Limb (tissue), 2 donors: ENCODE measurements around the gene MAGI2.
A peak's percentile ranks its signal among the peaks of the same experiment; 100 is the strongest.

Experiments used
- DNase-seq, 2 donors: peaks; one replicate each; pipeline ENCODE4 v3.0.0-alpha.2; 2016; ENCODE audit errors: extremely low spot score in 2 of 2

Gene MAGI2

GRCh38 chr7:79272066-79272669 is 181.3 kb downstream of the MAGI2 start:
- DNase-seq = peak in 1 of 2 donors; percentile 61

DNA sequence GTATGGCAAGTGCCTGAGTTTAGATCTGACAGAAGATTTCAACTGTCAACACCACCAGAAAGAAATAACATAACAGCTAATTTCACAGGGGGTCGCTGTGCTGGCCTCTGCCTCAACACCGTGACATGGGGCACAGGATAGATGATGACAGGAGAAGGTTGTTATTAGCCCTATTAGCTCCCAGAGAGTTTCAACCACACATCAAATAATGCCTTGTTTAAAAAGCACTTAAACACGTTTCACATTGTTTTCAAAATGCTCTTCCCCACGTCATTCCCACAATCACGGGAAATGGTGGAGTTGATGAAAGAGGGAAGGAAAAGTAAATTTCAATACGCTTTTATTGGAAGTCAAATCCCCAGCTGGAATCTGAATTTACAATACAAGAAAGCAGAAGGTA is 184.7 kb downstream of the MAGI2 start:
- no peak for DNase-seq

GRCh38 chr7:79258826-79259225 is 194.6 kb downstream of the MAGI2 start:
- DNase-seq = no peak

DNA sequence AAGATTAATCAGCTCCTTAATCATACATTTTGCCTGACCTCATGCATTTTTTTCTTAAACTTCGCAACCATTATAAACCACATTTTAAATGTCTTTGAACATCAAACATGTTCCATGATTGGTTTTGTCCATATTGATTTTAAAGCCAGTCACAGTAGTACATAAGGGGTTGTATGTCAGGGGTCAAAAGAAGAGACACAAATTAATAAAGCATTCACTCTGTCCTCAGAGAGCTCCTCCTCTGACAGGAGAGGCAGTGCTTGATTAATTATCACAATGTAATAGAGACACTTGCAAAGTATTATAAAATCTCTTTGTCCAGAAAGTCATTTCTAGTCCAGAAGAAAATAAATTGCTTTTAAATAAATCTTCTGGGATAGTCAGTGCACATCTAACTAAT is 195.5 kb downstream of the MAGI2 start:
- no peak for DNase-seq

- DNase-seq = no peak
Measured at GRCh38 chr7:79245623-79246249, 207.7 kb downstream of the MAGI2 start.

GRCh38 chr7:79244482-79244881 is 209.0 kb downstream of the MAGI2 start:
- no peak for DNase-seq

DNA sequence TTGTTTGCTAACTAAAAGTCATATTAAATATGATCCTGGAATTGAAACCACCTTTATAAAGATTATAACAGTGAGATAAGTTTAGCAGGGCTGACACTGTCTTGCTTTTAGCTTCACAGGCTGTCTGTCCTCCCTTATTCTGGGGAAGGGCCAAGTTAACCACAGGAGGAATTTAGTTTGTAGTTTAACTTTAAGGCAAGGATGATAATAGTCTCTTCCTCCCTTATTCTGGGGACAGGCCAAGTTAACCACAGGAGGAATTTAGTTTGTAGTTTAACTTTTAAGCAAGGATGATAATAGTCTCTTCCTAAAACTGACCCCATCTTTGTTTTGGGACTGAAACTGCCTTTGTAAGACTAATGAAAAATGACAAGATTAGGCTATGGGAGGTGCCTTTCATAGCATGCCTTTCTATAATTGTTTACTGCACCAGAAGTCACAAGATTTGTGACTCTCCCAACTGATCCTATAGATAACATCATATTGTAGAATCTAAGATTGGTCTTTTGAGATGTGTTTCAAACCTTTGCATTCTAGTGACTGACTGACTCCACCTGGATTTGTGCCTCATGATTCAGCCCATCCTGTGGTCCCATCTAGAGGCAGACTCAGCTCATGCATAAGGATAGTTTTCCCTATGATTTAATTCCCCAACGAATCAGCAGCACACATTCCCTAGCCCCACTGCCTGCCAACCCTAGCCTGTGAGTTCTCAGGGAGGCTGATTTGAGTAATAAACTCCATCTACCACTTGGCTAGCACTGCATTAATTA is 212.0 kb downstream of the MAGI2 start:
- no peak for DNase-seq

DNA sequence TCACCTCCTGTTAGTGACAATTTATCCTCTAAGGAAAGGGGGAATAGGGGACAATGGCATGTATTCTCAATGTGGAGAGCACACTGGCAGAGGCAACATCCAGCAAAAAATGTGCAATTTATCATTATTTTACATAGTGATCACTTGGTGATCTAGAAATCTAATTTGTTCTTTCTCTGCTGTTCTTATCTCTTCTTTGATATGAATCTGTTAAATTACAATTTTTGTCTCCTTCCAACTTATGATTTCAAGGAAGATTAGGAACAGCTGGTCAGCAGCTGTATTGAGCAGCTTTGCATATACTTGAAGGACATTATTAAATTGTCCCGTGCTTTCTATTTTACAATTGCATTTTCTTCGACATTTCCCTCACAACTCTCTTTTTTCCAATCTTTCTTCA is 213.1 kb downstream of the MAGI2 start:
- DNase-seq = no peak

GRCh38 chr7:79236352-79237028 is 217.0 kb downstream of the MAGI2 start:
- no peak for DNase-seq

DNA sequence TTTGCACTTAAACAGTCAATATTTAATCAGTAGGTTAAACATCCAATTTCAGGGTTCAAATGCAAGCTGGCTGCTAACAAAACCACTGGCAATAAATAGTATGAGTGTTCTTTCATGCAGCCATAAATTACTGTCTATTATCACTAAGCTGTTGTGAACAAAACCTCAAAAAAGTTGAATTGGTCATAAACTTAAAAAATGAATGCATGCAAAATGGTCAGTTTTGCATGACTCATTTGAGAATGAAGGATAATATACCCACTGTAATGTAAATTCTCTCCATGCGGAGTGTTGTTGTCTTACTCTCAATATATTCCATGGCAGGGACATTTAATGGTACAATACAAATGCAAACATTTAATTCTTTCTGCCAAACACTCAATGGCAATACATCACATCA is 226.4 kb downstream of the MAGI2 start:
- no peak for DNase-seq

- no peak for DNase-seq
Measured at GRCh38 chr7:79221211-79221610, 232.3 kb downstream of the MAGI2 start.

DNA sequence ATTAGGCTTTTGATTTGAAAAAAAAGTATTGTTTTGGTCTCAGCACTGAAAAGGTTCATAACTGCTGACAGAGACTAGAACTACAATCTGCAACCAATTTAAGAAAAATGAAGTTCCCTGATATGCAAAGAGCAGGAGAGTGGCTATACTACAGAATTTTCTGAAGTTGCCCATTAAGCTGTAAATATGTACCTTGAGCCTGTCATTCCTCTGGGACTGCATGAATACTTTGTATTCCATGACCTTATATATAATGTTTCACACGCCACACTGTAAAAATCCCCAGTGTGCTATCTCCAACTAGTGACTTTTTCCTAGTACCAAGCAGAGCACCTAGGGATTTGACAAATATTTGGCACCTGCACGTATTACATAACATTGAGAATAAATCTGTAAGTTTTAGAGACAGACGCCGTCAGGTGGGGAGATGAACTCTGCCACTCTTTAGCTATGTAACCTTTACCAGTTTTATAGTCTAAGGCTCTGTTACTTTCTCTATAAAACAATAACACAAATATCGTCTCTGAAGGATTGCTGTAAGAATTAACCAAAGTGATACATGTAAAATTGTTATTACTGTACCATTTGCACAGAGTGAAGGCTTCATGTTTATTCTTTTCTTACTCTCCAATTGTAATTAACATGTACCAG is 235.4 kb downstream of the MAGI2 start:
- DNase-seq = no peak

GRCh38 chr7:79217468-79217867 is 236.0 kb downstream of the MAGI2 start:
- DNase-seq = no peak

DNA sequence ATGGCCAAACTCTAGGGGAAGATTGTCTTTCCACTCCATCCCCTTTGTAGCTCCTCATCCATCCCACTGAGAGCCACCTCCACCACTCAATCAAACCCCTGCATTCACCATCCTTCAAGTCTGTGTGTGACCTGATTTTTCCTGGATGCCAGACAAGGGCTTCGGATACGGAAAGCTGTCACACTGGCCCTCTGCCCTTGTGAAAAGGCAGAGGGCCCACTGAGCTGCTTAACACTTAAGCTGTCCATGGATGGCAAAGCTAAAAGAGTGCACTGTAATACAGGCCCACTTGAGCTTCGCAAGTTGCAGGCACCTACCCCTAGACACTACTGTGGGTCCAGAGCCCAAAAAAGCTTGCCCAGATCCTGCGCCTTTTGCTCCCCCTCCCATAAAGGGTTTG is 237.2 kb downstream of the MAGI2 start:
- DNase-seq = no peak

DNA sequence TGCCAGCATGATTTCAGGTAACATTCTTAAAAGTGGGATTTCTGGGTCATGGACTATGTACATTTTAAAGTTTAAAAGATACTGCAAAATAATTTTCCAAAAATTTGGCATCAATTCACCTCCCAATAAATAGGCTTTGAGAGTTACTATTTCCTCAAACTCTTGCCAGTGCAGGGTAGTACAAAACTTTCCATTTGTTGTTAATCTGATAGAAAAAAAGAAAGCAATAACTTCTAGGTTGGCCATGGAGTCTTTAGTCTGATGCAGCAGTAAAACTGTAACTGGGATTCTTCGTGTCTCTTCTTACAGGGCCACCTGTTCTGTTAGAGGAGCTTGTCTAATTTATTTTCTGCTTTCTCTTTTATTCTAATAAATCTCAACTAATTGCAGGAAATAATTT is 241.1 kb downstream of the MAGI2 start:
- DNase-seq = no peak

GRCh38 chr7:79211724-79212123 is 241.7 kb downstream of the MAGI2 start:
- no peak for DNase-seq

GRCh38 chr7:79199961-79200360 is 253.5 kb downstream of the MAGI2 start:
- DNase-seq = no peak

DNA sequence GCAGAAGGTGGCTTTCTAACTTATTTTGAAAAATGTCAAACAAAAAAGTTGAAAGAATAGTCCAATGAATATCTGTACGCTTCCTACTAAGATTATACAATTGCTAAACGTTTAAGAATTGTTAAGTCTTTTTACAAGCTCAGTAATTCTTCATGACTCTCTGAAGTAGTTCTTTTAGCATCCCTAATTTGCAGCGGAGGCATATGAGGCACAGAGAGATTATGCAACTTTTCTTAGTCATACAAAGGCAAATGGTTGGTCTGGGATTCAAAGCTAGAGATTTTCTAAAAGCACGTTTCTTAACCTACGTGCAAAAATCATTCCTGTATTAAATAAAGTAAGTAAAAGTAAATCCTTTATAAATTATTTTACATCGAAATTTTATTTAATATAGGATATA is 254.2 kb downstream of the MAGI2 start:
- no peak for DNase-seq

GRCh38 chr7:79185605-79186004 is 267.9 kb downstream of the MAGI2 start:
- DNase-seq = no peak

GRCh38 chr7:79182283-79182682 is 271.2 kb downstream of the MAGI2 start:
- DNase-seq = no peak

DNA sequence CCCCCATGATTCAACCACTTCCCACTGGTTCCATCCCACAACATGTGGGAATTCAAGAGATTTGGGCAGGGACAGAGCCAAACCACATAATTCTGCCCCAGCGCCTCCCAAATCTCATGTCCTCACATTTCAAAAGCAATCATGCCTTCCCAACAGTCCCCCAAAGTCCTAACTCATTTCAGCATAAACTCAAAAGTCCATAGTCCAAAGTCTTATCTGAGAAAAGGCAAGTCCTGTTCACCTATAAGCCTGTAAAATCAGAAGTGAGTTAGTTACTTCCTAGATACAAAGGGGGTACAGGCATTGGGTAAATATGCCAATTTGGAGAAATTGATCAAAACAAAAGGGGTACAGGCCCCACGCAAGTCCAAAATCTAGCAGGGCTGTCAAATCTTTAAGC is 272.9 kb downstream of the MAGI2 start:
- no peak for DNase-seq
